K562 (cell line): ENCODE results near the gene GPR3. TPM values are rescaled to one million over a fixed set of nuclear protein-coding genes. Genes with fewer than 3 reads are reported as not detected.

ENCODE experiments used
- ATF2 ChIP-seq: sonication (generic); formaldehyde crosslinking; IDR thresholded peaks from 2 replicates; pipeline ENCODE4 v1.8.1; 2022; ENCODE audit warnings: missing genetic modification reagents
- CREB3L1 ChIP-seq: fragments of 450-650 bp; IDR thresholded peaks from 2 replicates; pipeline ENCODE4 v1.6.1; 2014; ENCODE audit warnings: low read depth, mild to moderate bottlenecking, moderate library complexity, borderline replicate concordance
- CXXC5 ChIP-seq: fragments of 250-450 bp; sonication (Bioruptor Pico); IDR thresholded peaks from 2 replicates; pipeline ENCODE4 v1.8.0; 2022; ENCODE audit warnings: inconsistent platforms, mild to moderate bottlenecking, moderate library complexity
- FIP1L1 ChIP-seq: fragments of 200-400 bp; formaldehyde crosslinking; IDR thresholded peaks from 2 replicates; pipeline ENCODE4 v1.6.1; 2018; ENCODE audit warnings: mild to moderate bottlenecking, low read depth, low read length; ENCODE audit not compliant: poor library complexity, severe bottlenecking
- GATAD2A ChIP-seq: fragments of 450-650 bp; IDR thresholded peaks from 2 replicates; pipeline ENCODE4 v1.6.1; 2017
- HDAC6 ChIP-seq: IDR thresholded peaks from 2 replicates; pipeline ENCODE4 v1.6.1; 2012; ENCODE audit warnings: low read depth, mild to moderate bottlenecking, control low read depth, inconsistent platforms, low read length, moderate library complexity
- HDAC8 ChIP-seq: fragments of 450-650 bp; IDR thresholded peaks from 2 replicates; pipeline ENCODE4 v1.6.1; 2016; ENCODE audit warnings: mild to moderate bottlenecking, missing genetic modification characterization, moderate library complexity, missing compliant biosample characterization
- HEY1 ChIP-seq: fragments of 250-450 bp; sonication (Bioruptor Pico); IDR thresholded peaks from 2 replicates; pipeline ENCODE4 v1.5.0; 2020; ENCODE audit warnings: mild to moderate bottlenecking, moderate library complexity, borderline replicate concordance
- HMGN3 ChIP-seq: IDR thresholded peaks from 2 replicates; pipeline ENCODE4 v1.6.1; 2011; ENCODE audit warnings: borderline replicate concordance, low read depth, mild to moderate bottlenecking, mixed read lengths, low read length; ENCODE audit not compliant: insufficient read length; ENCODE audit errors: extremely low read depth
- IRF1 ChIP-seq: sonication (generic); formaldehyde crosslinking; IDR thresholded peaks from 2 replicates; pipeline ENCODE4 v1.8.0; 2022; ENCODE audit warnings: missing genetic modification reagents, mild to moderate bottlenecking, borderline replicate concordance
- JUN ChIP-seq, 2 experiments: sonication (generic) in 1 of 2; formaldehyde crosslinking in 1 of 2; IDR thresholded peaks; 2 replicates each; pipeline versions ENCODE4 v1.6.1 to v1.8.0; 2012 to 2022; ENCODE audit warnings: borderline replicate concordance in 2 of 2, mild to moderate bottlenecking in 2 of 2, improper control_type of control experiment in 1 of 2, low read depth in 1 of 2, low read length in 1 of 2, missing genetic modification reagents in 1 of 2
- KHSRP ChIP-seq: fragments of 450-650 bp; IDR thresholded peaks from 2 replicates; pipeline ENCODE4 v1.6.1; 2017
- NUFIP1 ChIP-seq: fragments of 450-650 bp; IDR thresholded peaks from 2 replicates; pipeline ENCODE4 v1.6.1; 2018; ENCODE audit not compliant: partially characterized antibody
- POLR3A ChIP-seq: IDR thresholded peaks from 2 replicates; pipeline ENCODE4 v1.6.1; 2011; ENCODE audit warnings: borderline replicate concordance, mild to moderate bottlenecking, moderate library complexity; ENCODE audit not compliant: insufficient read length, insufficient read depth; ENCODE audit errors: extremely low read depth
- RFX5 ChIP-seq: IDR thresholded peaks from 2 replicates; pipeline ENCODE4 v1.6.1; 2011; ENCODE audit warnings: low read depth, mild to moderate bottlenecking, improper control_type of control experiment, low read length
- SP1 ChIP-seq: sonication (generic); formaldehyde crosslinking; IDR thresholded peaks from 2 replicates; pipeline ENCODE4 v1.8.1; 2022; ENCODE audit warnings: mild to moderate bottlenecking, missing genetic modification reagents
- SREBF2 ChIP-seq: sonication (generic); formaldehyde crosslinking; IDR thresholded peaks from 2 replicates; pipeline ENCODE4 v1.4.0; 2020; ENCODE audit warnings: mild to moderate bottlenecking, missing genetic modification reagents
- ZBTB2 ChIP-seq: fragments of 450-650 bp; IDR thresholded peaks from 2 replicates; pipeline ENCODE4 v1.6.1; 2016; ENCODE audit warnings: antibody characterized with exemption
- ZC3H4 ChIP-seq: sonication (generic); formaldehyde crosslinking; IDR thresholded peaks from 2 replicates; pipeline ENCODE4 v1.9.0; 2021; ENCODE audit warnings: missing genetic modification reagents, borderline replicate concordance
- ZNF175 ChIP-seq: fragments of 200-800 bp; sonication (Bioruptor generic); IDR thresholded peaks from 2 replicates; pipeline ENCODE4 v1.6.1; 2016; ENCODE audit warnings: low read depth, mild to moderate bottlenecking, missing genetic modification characterization, missing compliant biosample characterization
- ZNF184 ChIP-seq: sonication (generic); formaldehyde crosslinking; IDR thresholded peaks from 2 replicates; pipeline ENCODE4 v1.5.0; 2020; ENCODE audit warnings: missing genetic modification reagents
- ZNF561 ChIP-seq: fragments of 450-650 bp; formaldehyde crosslinking; conservative IDR thresholded peaks from 2 replicates; pipeline ENCODE4 v1.4.0; 2020; ENCODE audit warnings: mild to moderate bottlenecking, moderate library complexity
- polyA plus RNA-seq, 8 experiments: library from polyadenylated mRNA; depleted of rRNA in 4 of 8; stranded (reverse) in 5 of 8; unstranded in 3 of 8; fragments of >200 nt; fragmentation: Nextera tagmentation in 2 of 8; fragmentation: Illumina TruSeq in 1 of 8; extraction: Ambion mirVana in 2 of 8; extraction: Trizol in 1 of 8; gene quantifications; 2 replicates each; pipeline versions ENCODE4 v1.2.1 to v1.2.3, GENCODE V29; 2011 to 2014; ENCODE audit warnings: inconsistent platforms in 1 of 8, missing spikeins in 1 of 8
- total RNA-seq, 7 experiments: library from RNA; depleted of rRNA in 6 of 7; stranded (reverse); fragments of >200 nt in 6 of 7; fragmentation: Illumina TruSeq in 2 of 7; extraction: Trizol in 2 of 7; gene quantifications; 2 replicates each; pipeline versions ENCODE4 v1.2.1 to v1.2.3, GENCODE V29; 2011 to 2021; ENCODE audit warnings: low replicate concordance in 1 of 7

GPR3 gene
- total and polyA plus RNA-seq, 9 of the 15 experiments (the other 6 are each of a cell fraction or from before 2014, with no cell fraction given) = 0.24 to 11.5 (median 3.7) TPM

GRCh38 chr1:27360159-27361043, 32.0 kb upstream of the GPR3 start (continued):
- no peak for TF ChIP-seq JUN (IDR thresholded peaks at IDR 0.05; ENCODE audit: borderline replicate concordance, low read depth, low read length)
- no peak for TF ChIP-seq JUN (CRISPR knock-in tag; IDR thresholded peaks at IDR 0.05; ENCODE audit: borderline replicate concordance)
- peak; percentile 43; the same call in 1 of the 2 replicates for TF ChIP-seq SP1 (CRISPR knock-in tag)
- no peak for TF ChIP-seq ZNF184
- TF ChIP-seq ZC3H4 (CRISPR knock-in tag) = 0 out of 2 replicates have a peak, but pooled peaks have one; percentile 52
- no peak for TF ChIP-seq KHSRP
- TF ChIP-seq FIP1L1 = peak; percentile 37
- no peak for TF ChIP-seq HEY1 (CRISPR knock-in tag)
- no peak for TF ChIP-seq NUFIP1
- TF ChIP-seq CREB3L1 = no peak
- TF ChIP-seq HDAC8 (tag) = no peak
- TF ChIP-seq ZNF175 (CRISPR knock-in tag) = no peak
- no peak for TF ChIP-seq SREBF2
- peak; percentile 28; the same call in 1 of the 2 replicates for TF ChIP-seq ZBTB2
- TF ChIP-seq GATAD2A = no peak
- no peak for TF ChIP-seq IRF1 (CRISPR knock-in tag)
- no peak for TF ChIP-seq ATF2 (CRISPR knock-in tag)
- TF ChIP-seq RFX5 = no peak
- no peak for TF ChIP-seq POLR3A
- TF ChIP-seq HMGN3 = peak; percentile 53
- no peak for TF ChIP-seq ZNF561 (CRISPR knock-in tag)
- 0 out of 2 replicates have a peak, but pooled peaks have one; percentile 11 for TF ChIP-seq CXXC5 (CRISPR knock-in tag)
- no peak for TF ChIP-seq HDAC6
